Choroid plexus epithelial cell (primary cell): Measurements from ENCODE around the gene NTM.

Experiments used
- DNase-seq: peaks from one replicate; pipeline ENCODE4 v3.0.0-alpha.2; 2010; ENCODE audit warnings: low read depth
- H3K4me3 ChIP-seq: 2 replicates; pipeline ENCODE4 v1.5.1; 2011; ENCODE audit warnings: low read depth, mild to moderate bottlenecking, control low read depth, low read length, moderate library complexity
- TF ChIP-seq, protein P1 (sequence below): conservative IDR thresholded peaks from 2 replicates; pipeline ENCODE4 v1.5.1; 2011; ENCODE audit warnings: low read depth, mild to moderate bottlenecking, control low read depth, inconsistent platforms, low read length, moderate library complexity

Gene NTM

DNA sequence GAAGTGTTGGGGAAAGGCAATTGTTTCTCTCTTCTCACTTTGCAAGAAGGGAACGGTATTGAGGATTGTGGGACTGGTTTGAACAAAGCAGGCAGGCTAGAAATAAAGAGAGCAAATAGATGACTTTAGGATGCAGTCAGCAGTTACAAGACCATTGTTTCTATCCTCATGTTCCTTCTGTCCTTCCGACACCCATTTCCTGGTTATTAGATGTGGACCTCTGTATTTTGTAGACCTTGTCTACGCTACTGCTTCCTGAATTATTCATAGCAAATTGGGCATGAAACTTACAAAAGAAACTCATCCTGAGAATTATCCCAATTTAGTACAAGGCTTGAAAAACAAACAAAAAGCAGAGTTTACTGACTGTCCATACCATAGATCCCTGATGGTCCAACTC lies 656.3 kb downstream of the NTM start:
- TF ChIP-seq, protein P1, sequence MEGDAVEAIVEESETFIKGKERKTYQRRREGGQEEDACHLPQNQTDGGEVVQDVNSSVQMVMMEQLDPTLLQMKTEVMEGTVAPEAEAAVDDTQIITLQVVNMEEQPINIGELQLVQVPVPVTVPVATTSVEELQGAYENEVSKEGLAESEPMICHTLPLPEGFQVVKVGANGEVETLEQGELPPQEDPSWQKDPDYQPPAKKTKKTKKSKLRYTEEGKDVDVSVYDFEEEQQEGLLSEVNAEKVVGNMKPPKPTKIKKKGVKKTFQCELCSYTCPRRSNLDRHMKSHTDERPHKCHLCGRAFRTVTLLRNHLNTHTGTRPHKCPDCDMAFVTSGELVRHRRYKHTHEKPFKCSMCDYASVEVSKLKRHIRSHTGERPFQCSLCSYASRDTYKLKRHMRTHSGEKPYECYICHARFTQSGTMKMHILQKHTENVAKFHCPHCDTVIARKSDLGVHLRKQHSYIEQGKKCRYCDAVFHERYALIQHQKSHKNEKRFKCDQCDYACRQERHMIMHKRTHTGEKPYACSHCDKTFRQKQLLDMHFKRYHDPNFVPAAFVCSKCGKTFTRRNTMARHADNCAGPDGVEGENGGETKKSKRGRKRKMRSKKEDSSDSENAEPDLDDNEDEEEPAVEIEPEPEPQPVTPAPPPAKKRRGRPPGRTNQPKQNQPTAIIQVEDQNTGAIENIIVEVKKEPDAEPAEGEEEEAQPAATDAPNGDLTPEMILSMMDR, result no peak
- no peak overlapping the region for H3K4me3 ChIP-seq
- DNase-seq, result no peak

DNA sequence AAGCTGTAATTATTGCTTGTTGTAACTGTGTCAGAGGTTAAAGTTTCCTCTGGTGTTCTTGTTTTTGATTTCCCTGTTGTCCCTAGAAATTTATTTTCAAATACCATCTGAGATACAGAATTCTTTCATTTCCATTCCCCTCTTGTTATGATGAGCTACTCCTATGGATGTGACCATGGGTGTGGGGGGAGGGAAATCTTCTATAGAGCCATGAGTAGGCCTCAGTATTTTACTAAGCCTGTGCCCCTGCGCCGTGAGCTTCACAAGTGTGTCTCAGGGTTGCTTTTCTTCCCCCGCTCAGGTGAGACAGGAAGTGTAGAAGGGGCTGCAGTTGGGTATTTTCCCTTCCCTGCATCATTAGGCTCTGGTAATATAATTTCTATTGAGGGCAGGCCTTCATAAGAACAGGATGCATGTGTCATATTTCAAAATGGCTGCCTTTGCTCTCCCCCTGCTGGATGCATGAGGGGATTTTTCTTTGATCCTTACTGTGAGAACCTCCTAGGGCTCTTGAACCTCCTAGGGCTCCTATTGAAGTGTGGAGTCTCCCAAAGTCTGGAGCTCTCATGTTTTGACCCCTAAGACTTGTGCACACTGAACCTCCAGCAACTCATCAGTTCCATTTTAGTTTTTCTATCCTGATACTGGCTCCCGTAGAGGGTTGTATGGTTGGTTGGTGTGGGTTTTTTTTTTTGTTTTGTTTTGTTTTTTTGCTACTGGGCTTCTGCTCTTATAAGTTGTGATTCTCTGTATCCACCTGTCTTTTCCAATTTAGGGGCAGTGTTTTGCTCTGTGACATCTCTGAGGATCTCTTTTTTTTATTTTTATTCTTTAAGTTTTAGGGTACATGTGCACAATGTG lies 658.2 kb downstream of the NTM start:
- DNase-seq, result peak; percentile 68
- TF ChIP-seq, protein P1, result peak; percentile 63
- no peak overlapping the region for H3K4me3 ChIP-seq

DNA sequence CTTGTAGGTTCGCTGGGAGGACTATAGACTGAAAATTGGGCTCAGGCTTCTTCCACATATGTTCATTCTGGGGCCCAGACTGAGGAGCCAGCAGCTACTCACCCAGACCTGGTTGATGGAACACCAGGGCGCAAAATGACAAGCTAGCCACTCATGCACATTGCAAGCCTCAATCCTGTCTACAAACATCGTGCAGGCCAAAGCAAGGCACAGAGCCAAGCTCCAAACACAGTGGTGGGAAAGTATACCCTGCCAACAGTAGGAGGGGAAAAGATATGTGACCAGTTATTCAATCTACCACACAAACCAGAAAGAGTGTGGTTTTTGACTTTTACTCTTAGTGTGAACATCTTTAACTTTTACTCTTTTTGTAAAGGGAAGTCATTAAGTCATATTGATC lies 660.5 kb downstream of the NTM start:
- DNase-seq, result no peak
- TF ChIP-seq, protein P1, result no peak
- H3K4me3 ChIP-seq, result no peak overlapping the region

DNA sequence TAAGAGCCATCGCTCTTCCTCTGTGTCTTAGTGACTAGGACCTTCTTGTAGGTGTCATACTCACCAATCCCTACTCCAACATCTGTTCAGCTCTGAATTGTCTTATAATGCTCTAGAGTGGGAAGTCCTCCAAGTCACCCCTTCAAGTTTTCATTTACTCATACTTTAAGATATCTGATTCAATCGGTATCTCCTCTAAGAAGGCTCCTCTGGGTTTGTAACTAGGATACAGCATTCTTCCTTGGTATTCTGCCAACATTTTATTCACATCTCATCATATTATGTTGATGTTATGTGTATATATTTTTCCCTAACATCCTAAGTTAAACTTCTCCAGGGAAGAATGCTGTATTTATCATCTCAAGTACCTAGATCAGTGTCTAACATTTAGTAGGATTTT lies 662.1 kb downstream of the NTM start:
- DNase-seq, result peak; percentile 77
- H3K4me3 ChIP-seq, result no peak overlapping the region
- TF ChIP-seq, protein P1, result no peak

DNA sequence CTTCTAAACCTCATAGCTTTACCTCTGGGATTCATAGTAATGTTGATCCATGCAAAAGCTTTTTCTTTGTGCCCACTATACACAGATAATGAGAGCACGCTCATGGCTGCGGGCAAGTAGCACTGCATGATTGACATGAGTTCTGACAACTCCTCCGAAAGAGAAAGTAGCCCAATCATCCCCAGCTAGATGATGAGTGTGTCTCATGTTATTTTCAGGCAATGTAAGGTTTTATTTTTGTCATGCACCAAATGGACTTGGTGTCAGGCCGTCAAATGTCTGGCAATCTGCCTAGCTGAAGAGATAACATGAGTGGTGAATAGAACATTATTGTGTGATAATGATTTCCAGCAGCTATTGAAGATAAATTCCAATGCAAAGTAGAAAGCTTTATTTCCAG lies 662.6 kb downstream of the NTM start:
- TF ChIP-seq, protein P1, result no peak
- H3K4me3 ChIP-seq, result no peak overlapping the region
- DNase-seq, result peak; percentile 42

DNA sequence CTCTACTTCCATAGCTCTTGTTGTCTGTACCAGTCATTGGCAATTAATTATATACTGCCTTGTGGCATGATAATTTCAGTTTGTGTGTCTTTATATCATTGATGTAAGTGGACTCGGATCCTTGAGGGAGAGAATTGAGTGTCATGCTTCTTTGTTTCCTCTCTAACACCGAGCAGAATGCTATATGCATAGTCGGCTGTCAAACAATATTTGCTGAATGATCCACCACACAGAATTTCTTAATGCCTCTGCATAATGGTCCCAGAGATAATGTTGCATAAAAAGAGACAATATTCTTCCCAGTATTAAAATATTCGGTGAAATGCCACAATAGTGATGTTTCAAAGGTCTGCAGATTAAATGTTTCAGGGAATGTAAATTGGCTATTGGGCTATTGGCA lies 664.8 kb downstream of the NTM start:
- TF ChIP-seq, protein P1, result no peak
- peak; percentile 44 for DNase-seq
- H3K4me3 ChIP-seq, result no peak overlapping the region

DNA sequence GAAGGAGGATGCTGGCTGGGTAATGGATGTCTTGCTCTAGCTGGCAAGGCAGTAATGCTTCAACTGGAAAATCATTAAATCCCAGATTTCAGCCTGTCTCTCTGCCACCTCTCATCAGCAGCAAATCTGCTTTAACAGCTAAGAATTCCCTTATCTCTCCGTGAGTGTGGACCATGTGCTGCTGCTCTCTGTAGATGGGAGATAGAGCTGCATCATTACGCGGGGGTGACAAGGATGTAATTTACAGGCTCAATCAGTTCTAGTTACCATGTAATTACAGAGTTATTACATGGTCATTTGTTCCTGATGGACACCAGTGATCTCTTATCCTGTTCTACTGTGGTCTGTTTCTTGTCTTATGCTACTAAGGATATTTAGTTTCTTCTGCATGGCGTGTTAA lies 665.4 kb downstream of the NTM start:
- TF ChIP-seq, protein P1, result no peak
- no peak for DNase-seq
- H3K4me3 ChIP-seq, result no peak overlapping the region
